SK-N-SH (cell line): ENCODE results near the gene FAM78B. TPM values are rescaled to one million over a fixed set of nuclear protein-coding genes. Genes with fewer than 3 reads are reported as not detected.

Experiments used
- CTCF ChIA-PET: fragments of 300-600, 350-600 bp; formaldehyde crosslinking; extraction: SDS; loops from one replicate; lab custom pipeline; 2021; lab: Yijun Ruan, JAX
- POLR2A ChIA-PET: fragments of 350-600 bp; sonication (Branson Sonifier 250); formaldehyde crosslinking; extraction: SDS; loops from one replicate; lab custom pipeline; 2020; ENCODE audit warnings: antibody characterized with exemption, inconsistent platforms; lab: Yijun Ruan, JAX
- DNase-seq: peaks from one replicate; pipeline ENCODE4 v3.0.0; 2012
- H2AFZ ChIP-seq: fragments of 200-600 bp; sonication (generic); 2 replicates; pipeline ENCODE4 v1.8.1; 2016; ENCODE audit warnings: antibody characterized with exemption, mild to moderate bottlenecking, low read depth
- H3F3A ChIP-seq: fragments of 200-600 bp; sonication (generic); replicated peaks from 2 replicates; pipeline ENCODE3; 2016; ENCODE audit warnings: antibody characterized with exemption, mild to moderate bottlenecking; ENCODE audit not compliant: insufficient read depth
- H3K27ac ChIP-seq, 2 experiments: fragments of 200-500 bp in 1 of 2; fragments of 200-600 bp in 1 of 2; sonication (Bioruptor generic) in 1 of 2; sonication (generic), shearing (Covaris generic) in 1 of 2; 2 replicates each; pipeline versions ENCODE4 v1.5.1 to v1.6.1; 2014 to 2016; ENCODE audit warnings: low read depth in 2 of 2, inconsistent platforms in 1 of 2, low read length in 1 of 2, mild to moderate bottlenecking in 1 of 2, mixed read lengths in 1 of 2
- H3K27me3 ChIP-seq: fragments of 200-600 bp; sonication (generic), shearing (Covaris generic); 2 replicates; pipeline ENCODE4 v1.6.1; 2016; ENCODE audit warnings: mixed run types; ENCODE audit not compliant: insufficient read depth
- H3K36me3 ChIP-seq, 2 experiments: fragments of 200-500 bp in 1 of 2; fragments of 200-600 bp in 1 of 2; sonication (Bioruptor generic) in 1 of 2; sonication (generic) in 1 of 2; replicated peaks in 1 of 2; 2 replicates each; pipeline versions ENCODE3 to v1.5.1; 2014 to 2016; ENCODE audit warnings: low read length in 1 of 2, mild to moderate bottlenecking in 1 of 2; ENCODE audit not compliant: insufficient read depth in 2 of 2, control insufficient read depth in 1 of 2
- H3K4me1 ChIP-seq, 2 experiments: fragments of 200-500 bp in 1 of 2; fragments of 200-600 bp in 1 of 2; sonication (Bioruptor generic) in 1 of 2; sonication (generic), shearing (Covaris generic) in 1 of 2; 2 replicates each; pipeline versions ENCODE4 v1.5.1 to v1.6.1; 2014 to 2016; ENCODE audit warnings: low read depth in 1 of 2, low read length in 1 of 2, mixed run types in 1 of 2; ENCODE audit not compliant: insufficient read depth in 2 of 2, control insufficient read depth in 1 of 2
- H3K4me2 ChIP-seq: fragments of 200-600 bp; sonication (generic), shearing (Covaris generic); 2 replicates; pipeline ENCODE4 v1.6.1; 2017; ENCODE audit warnings: mixed run types
- H3K4me3 ChIP-seq, 2 experiments: fragments of 200-500 bp in 1 of 2; fragments of 200-600 bp in 1 of 2; sonication (Bioruptor generic) in 1 of 2; sonication (generic), shearing (Covaris generic) in 1 of 2; 2 replicates each; pipeline versions ENCODE4 v1.5.1 to v1.8.1; 2014 to 2016; ENCODE audit warnings: low read depth in 2 of 2, inconsistent platforms in 1 of 2, low read length in 1 of 2, mild to moderate bottlenecking in 1 of 2, mixed read lengths in 1 of 2, moderate library complexity in 1 of 2
- H3K79me2 ChIP-seq: fragments of 200-600 bp; sonication (generic); 2 replicates; pipeline ENCODE4 v1.8.1; 2017; ENCODE audit warnings: mild to moderate bottlenecking; ENCODE audit not compliant: insufficient read depth
- H3K9ac ChIP-seq: fragments of 200-600 bp; sonication (generic); 2 replicates; pipeline ENCODE4 v1.6.1; 2017; ENCODE audit warnings: mixed run types
- H3K9me2 ChIP-seq: fragments of 200-600 bp; sonication (generic); 2 replicates; pipeline ENCODE4 v1.6.1; 2017; ENCODE audit warnings: mixed run types
- H3K9me3 ChIP-seq: fragments of 200-600 bp; sonication (generic); 2 replicates; pipeline ENCODE4 v1.6.1; 2017; ENCODE audit warnings: mixed run types, mild to moderate bottlenecking, moderate library complexity
- H4K20me1 ChIP-seq: fragments of 200-600 bp; sonication (generic); 2 replicates; pipeline ENCODE4 v1.6.1; 2017; ENCODE audit warnings: mild to moderate bottlenecking, mixed run types; ENCODE audit not compliant: insufficient read depth
- EP300 ChIP-seq, 2 experiments: IDR thresholded peaks; 2 replicates each; pipeline versions ENCODE4 v1.4.0 to v1.6.1; 2012; ENCODE audit warnings: borderline replicate concordance in 1 of 2, low read depth in 1 of 2, low read length in 1 of 2
- IRF3 ChIP-seq: fragments of 150-350 bp; IDR thresholded peaks from 2 replicates; pipeline ENCODE4 v1.6.1; 2016; ENCODE audit warnings: mild to moderate bottlenecking, low read depth, low read length
- MAX ChIP-seq: IDR thresholded peaks from 2 replicates; pipeline ENCODE4 v1.4.0; 2012; ENCODE audit warnings: low read depth
- MXI1 ChIP-seq: IDR thresholded peaks from 2 replicates; pipeline ENCODE4 v1.6.1; 2012; ENCODE audit warnings: mild to moderate bottlenecking, low read depth, low read length, improper control_type of control experiment
- NFIC ChIP-seq: IDR thresholded peaks from 2 replicates; pipeline ENCODE4 v1.4.0; 2012; ENCODE audit warnings: borderline replicate concordance
- PBX3 ChIP-seq: IDR thresholded peaks from 2 replicates; pipeline ENCODE4; 2012
- RXRA ChIP-seq: IDR thresholded peaks from 2 replicates; pipeline ENCODE4 v1.4.0; 2012; ENCODE audit warnings: low read depth, mild to moderate bottlenecking, borderline replicate concordance
- TEAD4 ChIP-seq: IDR thresholded peaks from 2 replicates; pipeline ENCODE4 v1.4.0; 2012; ENCODE audit warnings: mild to moderate bottlenecking, borderline replicate concordance; ENCODE audit not compliant: insufficient read depth
- USF2 ChIP-seq: fragments of 150-350 bp; IDR thresholded peaks from 2 replicates; pipeline ENCODE4 v1.6.1; 2017; ENCODE audit warnings: antibody characterized with exemption, low read length, low read depth, borderline replicate concordance
- WGBS: methylation state at CpG from one replicate; pipeline ENCODE4 v1.1.6; 2017; ENCODE audit warnings: low lambda C conversion rate; 5-methylcytosine and 5-hydroxymethylcytosine counted together
- polyA plus RNA-seq, 3 experiments: library from polyadenylated mRNA; depleted of rRNA; stranded (reverse); fragments of >200 nt; gene quantifications; 2 replicates each; pipeline ENCODE4 v1.2.3, GENCODE V29; 2012
- TF ChIP-seq, protein P1 (sequence below): fragments of 200-600 bp; sonication (generic); IDR thresholded peaks from 2 replicates; pipeline ENCODE4 v1.6.1; 2017; ENCODE audit warnings: antibody characterized with exemption, mild to moderate bottlenecking, moderate library complexity
- TF ChIP-seq, protein P2 (sequence below): IDR thresholded peaks from 2 replicates; pipeline ENCODE4 v1.6.1; 2012; ENCODE audit warnings: mild to moderate bottlenecking, low read depth, low read length, moderate library complexity

FAM78B gene
- polyA plus RNA-seq, 1 of the 3 experiments (the other 2 are of a cell fraction): 0.36 TPM

GRCh38 chr1:166083887-166084286 lies 82.9 kb downstream of the FAM78B start:
- H3K79me2 ChIP-seq: no peaks in the 10 kb centered on the region
- H3K4me1 ChIP-seq: no peaks in the 10 kb centered on the region
- no peaks in the 10 kb centered on the region for H3F3A ChIP-seq
- no peaks in the 10 kb centered on the region for H3K36me3 ChIP-seq
- POLR2A ChIA-PET: no interaction called here
- no peaks in the 10 kb centered on the region for H3K27me3 ChIP-seq
- H3K4me2 ChIP-seq: no peak overlapping the region
- H3K9ac ChIP-seq: no peak overlapping the region
- H2AFZ ChIP-seq: no peak overlapping the region
- TF ChIP-seq, protein P1, sequence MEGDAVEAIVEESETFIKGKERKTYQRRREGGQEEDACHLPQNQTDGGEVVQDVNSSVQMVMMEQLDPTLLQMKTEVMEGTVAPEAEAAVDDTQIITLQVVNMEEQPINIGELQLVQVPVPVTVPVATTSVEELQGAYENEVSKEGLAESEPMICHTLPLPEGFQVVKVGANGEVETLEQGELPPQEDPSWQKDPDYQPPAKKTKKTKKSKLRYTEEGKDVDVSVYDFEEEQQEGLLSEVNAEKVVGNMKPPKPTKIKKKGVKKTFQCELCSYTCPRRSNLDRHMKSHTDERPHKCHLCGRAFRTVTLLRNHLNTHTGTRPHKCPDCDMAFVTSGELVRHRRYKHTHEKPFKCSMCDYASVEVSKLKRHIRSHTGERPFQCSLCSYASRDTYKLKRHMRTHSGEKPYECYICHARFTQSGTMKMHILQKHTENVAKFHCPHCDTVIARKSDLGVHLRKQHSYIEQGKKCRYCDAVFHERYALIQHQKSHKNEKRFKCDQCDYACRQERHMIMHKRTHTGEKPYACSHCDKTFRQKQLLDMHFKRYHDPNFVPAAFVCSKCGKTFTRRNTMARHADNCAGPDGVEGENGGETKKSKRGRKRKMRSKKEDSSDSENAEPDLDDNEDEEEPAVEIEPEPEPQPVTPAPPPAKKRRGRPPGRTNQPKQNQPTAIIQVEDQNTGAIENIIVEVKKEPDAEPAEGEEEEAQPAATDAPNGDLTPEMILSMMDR: no peak
- H3K4me3 ChIP-seq: no peak overlapping the region
- no peak for DNase-seq
- CTCF ChIA-PET: no interaction called here
- no peaks in the 10 kb centered on the region for H3K9me3 ChIP-seq
- H3K9me2 ChIP-seq: no peaks in the 10 kb centered on the region
- H4K20me1 ChIP-seq: no peaks in the 10 kb centered on the region
- WGBS: 22% methylated on average over 2 of the region's 2 CpGs
- H3K27ac ChIP-seq: no peak overlapping the region

GRCh38 chr1:166082601-166083000 lies 84.2 kb downstream of the FAM78B start:
- POLR2A ChIA-PET: no interaction called here
- no peaks in the 10 kb centered on the region for H3K79me2 ChIP-seq
- TF ChIP-seq, protein P2, sequence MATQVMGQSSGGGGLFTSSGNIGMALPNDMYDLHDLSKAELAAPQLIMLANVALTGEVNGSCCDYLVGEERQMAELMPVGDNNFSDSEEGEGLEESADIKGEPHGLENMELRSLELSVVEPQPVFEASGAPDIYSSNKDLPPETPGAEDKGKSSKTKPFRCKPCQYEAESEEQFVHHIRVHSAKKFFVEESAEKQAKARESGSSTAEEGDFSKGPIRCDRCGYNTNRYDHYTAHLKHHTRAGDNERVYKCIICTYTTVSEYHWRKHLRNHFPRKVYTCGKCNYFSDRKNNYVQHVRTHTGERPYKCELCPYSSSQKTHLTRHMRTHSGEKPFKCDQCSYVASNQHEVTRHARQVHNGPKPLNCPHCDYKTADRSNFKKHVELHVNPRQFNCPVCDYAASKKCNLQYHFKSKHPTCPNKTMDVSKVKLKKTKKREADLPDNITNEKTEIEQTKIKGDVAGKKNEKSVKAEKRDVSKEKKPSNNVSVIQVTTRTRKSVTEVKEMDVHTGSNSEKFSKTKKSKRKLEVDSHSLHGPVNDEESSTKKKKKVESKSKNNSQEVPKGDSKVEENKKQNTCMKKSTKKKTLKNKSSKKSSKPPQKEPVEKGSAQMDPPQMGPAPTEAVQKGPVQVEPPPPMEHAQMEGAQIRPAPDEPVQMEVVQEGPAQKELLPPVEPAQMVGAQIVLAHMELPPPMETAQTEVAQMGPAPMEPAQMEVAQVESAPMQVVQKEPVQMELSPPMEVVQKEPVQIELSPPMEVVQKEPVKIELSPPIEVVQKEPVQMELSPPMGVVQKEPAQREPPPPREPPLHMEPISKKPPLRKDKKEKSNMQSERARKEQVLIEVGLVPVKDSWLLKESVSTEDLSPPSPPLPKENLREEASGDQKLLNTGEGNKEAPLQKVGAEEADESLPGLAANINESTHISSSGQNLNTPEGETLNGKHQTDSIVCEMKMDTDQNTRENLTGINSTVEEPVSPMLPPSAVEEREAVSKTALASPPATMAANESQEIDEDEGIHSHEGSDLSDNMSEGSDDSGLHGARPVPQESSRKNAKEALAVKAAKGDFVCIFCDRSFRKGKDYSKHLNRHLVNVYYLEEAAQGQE: no peak
- no peak for TF ChIP-seq TEAD4
- no peak for TF ChIP-seq RXRA
- TF ChIP-seq NFIC: no peak
- no peak for TF ChIP-seq MAX
- TF ChIP-seq USF2: no peak
- no peak for TF ChIP-seq EP300 (IDR thresholded peaks at IDR 0.05; ENCODE audit: borderline replicate concordance in 1 of 2, low read depth in 1 of 2, low read length in 1 of 2)
- TF ChIP-seq IRF3: no peak
- no peak for TF ChIP-seq PBX3
- no peak for TF ChIP-seq MXI1
- TF ChIP-seq, all 33 proteins: peak for 0
- Histone ChIP-seq H3K27ac (no peak overlapping the region), H3K9ac (no peak overlapping the region), H3K27me3 (no peaks in the 10 kb centered on the region), H3K9me3 (no peaks in the 10 kb centered on the region), H3K9me2 (no peaks in the 10 kb centered on the region), H4K20me1 (no peaks in the 10 kb centered on the region), H2AFZ (no peak overlapping the region), H3K4me1 (no peaks in the 10 kb centered on the region), H3F3A (no peaks in the 10 kb centered on the region), H3K4me2 (no peak overlapping the region), H3K4me3 (no peak overlapping the region), H3K36me3 (no peaks in the 10 kb centered on the region)
- CTCF ChIA-PET: interaction anchor here (0.6 kb wide), 1 partner anchor 170 kb away, joined by 3 read pairs; no protein-coding TSS in a partner anchor
- WGBS: 32% methylated on average over 5 of the region's 5 CpGs
- no peak for DNase-seq
